IMR-90 (cell line): ENCODE results near the gene GAS2L2. TPM values are rescaled to one million over a fixed set of nuclear protein-coding genes. Genes with fewer than 3 reads are reported as not detected.

Source experiments
- ATAC-seq: fragments of 200-7000 bp; cut with Tn5 transposase; 2 replicates; pipeline ENCODE4 v1.9.1; 2020; ENCODE audit warnings: low read depth, mild to moderate bottlenecking, moderate library complexity
- BruUV-seq: library from RNA; stranded (reverse); fragments of 400-500 nt; replicated peaks from 2 replicates; lab custom pipeline; 2021; lab: Mats Ljungman, UMichigan
- CTCF ChIA-PET: fragments of 300-600 bp; formaldehyde crosslinking; extraction: SDS; loops from one replicate; lab custom pipeline; 2021; ENCODE audit warnings: antibody characterized with exemption; lab: Yijun Ruan, JAX
- POLR2A ChIA-PET: fragments of 300-600 bp; sonication (Branson Sonifier 250); formaldehyde crosslinking; loops from one replicate; lab custom pipeline; 2022; ENCODE audit warnings: antibody characterized with exemption; ENCODE audit not compliant: unreplicated experiment; lab: Charles Lee
- DNase-seq: peaks from one replicate; pipeline ENCODE4 v3.0.0; 2013
- H2AFZ ChIP-seq: replicated peaks from 2 replicates; pipeline ENCODE3; 2013; ENCODE audit warnings: low read length, mild to moderate bottlenecking; ENCODE audit not compliant: poor library complexity
- H2AK5ac ChIP-seq: 2 replicates; pipeline ENCODE4 v1.6.1; 2013; ENCODE audit warnings: low read depth, low read length, inconsistent platforms
- H2AK9ac ChIP-seq: replicated peaks from 2 replicates; pipeline ENCODE3; 2013; ENCODE audit warnings: mild to moderate bottlenecking, low read depth, low read length, moderate library complexity; ENCODE audit not compliant: poor library complexity
- H2BK120ac ChIP-seq: 2 replicates; pipeline ENCODE4 v1.6.1; 2013; ENCODE audit warnings: low read depth, low read length, inconsistent platforms
- H2BK15ac ChIP-seq: 3 replicates; pipeline ENCODE4 v1.6.1; 2013; ENCODE audit warnings: low read depth, low read length, inconsistent platforms
- H2BK20ac ChIP-seq: 2 replicates; pipeline ENCODE4 v1.6.1; 2013; ENCODE audit warnings: low read depth, mild to moderate bottlenecking, inconsistent platforms, low read length, moderate library complexity
- H2BK5ac ChIP-seq: 2 replicates; pipeline ENCODE4 v1.6.1; 2013; ENCODE audit warnings: mild to moderate bottlenecking, low read depth, low read length, inconsistent platforms; ENCODE audit not compliant: poor library complexity, severe bottlenecking
- H3K14ac ChIP-seq: replicated peaks from 2 replicates; pipeline ENCODE4 v1.6.1; 2013; ENCODE audit warnings: low read depth, low read length, inconsistent platforms
- H3K18ac ChIP-seq: 2 replicates; pipeline ENCODE4 v1.6.1; 2013; ENCODE audit warnings: low read depth, low read length, control low read depth
- H3K23ac ChIP-seq: 2 replicates; pipeline ENCODE4 v1.6.1; 2013; ENCODE audit warnings: low read depth, low read length, inconsistent platforms
- H3K27ac ChIP-seq: 2 replicates; pipeline ENCODE4 v1.5.1; 2013; ENCODE audit warnings: mild to moderate bottlenecking, control low read depth, low read length; ENCODE audit not compliant: insufficient read depth
- H3K27me3 ChIP-seq: 2 replicates; pipeline ENCODE4 v1.6.1; 2013; ENCODE audit warnings: low read length; ENCODE audit not compliant: control insufficient read depth, insufficient read depth
- H3K36me3 ChIP-seq: 2 replicates; pipeline ENCODE4 v1.6.1; 2013; ENCODE audit warnings: low read length, mixed read lengths; ENCODE audit not compliant: control insufficient read depth, insufficient read depth
- H3K4ac ChIP-seq: 2 replicates; pipeline ENCODE4 v1.6.1; 2013; ENCODE audit warnings: low read depth, low read length, inconsistent platforms
- H3K4me1 ChIP-seq: 2 replicates; pipeline ENCODE4 v1.6.1; 2013; ENCODE audit warnings: low read length, mixed read lengths; ENCODE audit not compliant: control insufficient read depth, insufficient read depth
- H3K4me2 ChIP-seq: 2 replicates; pipeline ENCODE4 v1.6.1; 2013; ENCODE audit warnings: low read depth, mild to moderate bottlenecking, control low read depth, low read length, moderate library complexity
- H3K4me3 ChIP-seq: 2 replicates; pipeline ENCODE4 v1.5.1; 2013; ENCODE audit warnings: low read depth, mild to moderate bottlenecking, control low read depth, low read length, moderate library complexity; ENCODE audit not compliant: insufficient read depth
- H3K56ac ChIP-seq: 2 replicates; pipeline ENCODE4 v1.6.1; 2013; ENCODE audit warnings: low read length, inconsistent platforms; ENCODE audit not compliant: insufficient read depth; ENCODE audit errors: extremely low read depth
- H3K79me1 ChIP-seq, 2 experiments: 2 replicates each; pipeline ENCODE4 v1.6.1; 2013; ENCODE audit warnings: low read length in 2 of 2, inconsistent platforms in 1 of 2, low read depth in 1 of 2
- H3K9ac ChIP-seq: 2 replicates; pipeline ENCODE4 v1.6.1; 2013; ENCODE audit warnings: low read depth, low read length, control low read depth
- H3K9me1 ChIP-seq: 2 replicates; pipeline ENCODE4 v1.6.1; 2013; ENCODE audit warnings: low read length, inconsistent platforms; ENCODE audit not compliant: insufficient read depth
- H3K9me3 ChIP-seq: 2 replicates; pipeline ENCODE4 v1.6.1; 2013; ENCODE audit warnings: low read length; ENCODE audit not compliant: control insufficient read depth, insufficient read depth
- H4K20me1 ChIP-seq: 2 replicates; pipeline ENCODE4 v1.6.1; 2013; ENCODE audit warnings: low read length, inconsistent platforms; ENCODE audit not compliant: insufficient read depth
- H4K5ac ChIP-seq: 2 replicates; pipeline ENCODE4 v1.6.1; 2013; ENCODE audit warnings: mild to moderate bottlenecking, low read depth, low read length, control low read depth
- H4K8ac ChIP-seq, 2 experiments: 2 replicates each; pipeline ENCODE4 v1.6.1; 2013; ENCODE audit warnings: low read depth in 2 of 2, low read length in 2 of 2, control low read depth in 1 of 2, inconsistent platforms in 1 of 2
- H4K91ac ChIP-seq: 2 replicates; pipeline ENCODE4 v1.6.1; 2013; ENCODE audit warnings: low read depth, low read length, inconsistent platforms; ENCODE audit not compliant: insufficient read depth
- CEBPB ChIP-seq: IDR thresholded peaks from 2 replicates; pipeline ENCODE4 v1.6.1; 2012; ENCODE audit warnings: low read depth, low read length, improper control_type of control experiment
- FOS ChIP-seq: fragments of 150-350 bp; IDR thresholded peaks from 2 replicates; pipeline ENCODE4 v1.6.1; 2016; ENCODE audit warnings: low read depth, low read length
- MXI1 ChIP-seq: IDR thresholded peaks from 2 replicates; pipeline ENCODE4 v1.6.1; 2012; ENCODE audit warnings: low read depth, mild to moderate bottlenecking, low read length, moderate library complexity, borderline replicate concordance
- RCOR1 ChIP-seq: IDR thresholded peaks from 2 replicates; pipeline ENCODE4 v1.6.1; 2012; ENCODE audit warnings: mild to moderate bottlenecking, low read length, improper control_type of control experiment; ENCODE audit not compliant: insufficient replicate concordance
- RFX5 ChIP-seq: IDR thresholded peaks from 2 replicates; pipeline ENCODE4 v1.8.0; 2012; ENCODE audit warnings: low read depth, mild to moderate bottlenecking, low read length, moderate library complexity
- WGBS, 2 experiments: methylation state at CpG; one replicate each; pipeline versions ENCODE4 v1.1.5 to v1.1.7; 2013; ENCODE audit warnings: missing lambda C conversion rate in 2 of 2; ENCODE audit not compliant: insufficient read length in 1 of 2; ENCODE audit errors: extremely low coverage in 2 of 2; 5-methylcytosine and 5-hydroxymethylcytosine counted together
- dilution Hi-C: fragments of 300-500 bp; cut with HindIII; formaldehyde crosslinking; loops from one replicate; pipeline ENCODE4 v1.14.3; 2018; ENCODE audit warnings: low sequenced_read_pairs; ENCODE audit not compliant: unreplicated experiment
- in situ Hi-C: fragments of 300-500 bp; cut with MboI; formaldehyde crosslinking; loops from 3 replicates; pipeline ENCODE4 v1.14.3; 2019; ENCODE audit warnings: low sequenced_read_pairs, inconsistent platforms, mixed read lengths
- intact Hi-C: fragments of 100-400 bp; cut with micrococcal nuclease; formaldehyde crosslinking; loops from 2 replicates; pipeline ENCODE4 v1.10.0; 2022
- polyA plus RNA-seq, 3 experiments: library from polyadenylated mRNA; depleted of rRNA; stranded (reverse); fragments of >200 nt; gene quantifications; 2 replicates each; pipeline ENCODE4 v1.2.3, GENCODE V29; 2012; ENCODE audit warnings: low replicate concordance in 1 of 3
- total RNA-seq: library from RNA; depleted of rRNA; stranded (reverse); fragments of >200 nt; gene quantifications from 2 replicates; pipeline ENCODE4 v1.2.3, GENCODE V29; 2012
- TF ChIP-seq, protein P1 (sequence below): fragments of 150-350 bp; IDR thresholded peaks from 2 replicates; pipeline ENCODE4 v1.6.1; 2016; ENCODE audit warnings: low read depth, mild to moderate bottlenecking, low read length, moderate library complexity, borderline replicate concordance

Gene GAS2L2
- total and polyA plus RNA-seq, 2 of the 4 experiments (the other 2 are of a cell fraction) = 0.02 TPM; not detected in 1

DNA sequence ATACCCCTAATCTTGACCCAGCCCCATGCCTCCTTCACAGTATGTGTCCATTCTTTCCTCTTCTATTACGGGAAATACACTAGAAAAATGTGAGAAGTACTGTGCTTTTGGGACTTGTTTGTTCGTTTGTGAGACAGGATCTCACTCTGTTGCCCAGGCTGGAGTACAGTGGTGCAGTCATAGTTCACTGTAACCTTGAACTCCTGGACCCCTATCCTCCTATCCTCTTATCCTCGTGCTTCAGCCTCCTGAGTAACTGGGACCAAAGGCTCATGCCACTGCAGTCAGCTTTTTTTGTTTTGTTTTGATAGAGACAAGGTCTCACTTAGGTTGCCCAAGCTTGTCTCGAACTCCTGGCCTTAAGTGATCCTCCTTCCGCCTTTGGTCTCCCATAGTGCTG lies 51.5 kb downstream of the GAS2L2 start:
- Histone ChIP-seq H3K9me1 (peaks cover 10% of the 10 kb centered on the region; the same call in 1 of the 2 replicates), H4K5ac (no peak overlapping the region), H3K18ac (no peak overlapping the region), H2AK5ac (no peak overlapping the region), H2AK9ac (no peak overlapping the region), H3K9ac (no peak overlapping the region), H3K27ac (no peak overlapping the region), H3K14ac (no peak overlapping the region), H2BK5ac (no peak overlapping the region), H2BK15ac (no peak overlapping the region), H3K27me3 (no peaks in the 10 kb centered on the region), H3K79me1 (peaks cover 17 to 28% of the 10 kb centered on the region in 2 experiments), H3K4ac (no peak overlapping the region), H2AFZ (no peak overlapping the region), H4K8ac (no peak overlapping the region), H3K9me3 (no peaks in the 10 kb centered on the region), H3K56ac (no peak overlapping the region), H3K36me3 (peaks cover 3% of the 10 kb centered on the region; the same call in 1 of the 2 replicates), H4K91ac (no peak overlapping the region), H3K4me3 (no peak overlapping the region), H2BK20ac (no peak overlapping the region), H4K20me1 (no peaks in the 10 kb centered on the region; the same call in 1 of the 2 replicates), H2BK120ac (no peak overlapping the region), H3K4me1 (0 out of 2 replicates have a peak, but pooled peaks cover 3% of the 10 kb centered on the region), H3K23ac (no peak overlapping the region), H3K4me2 (no peak overlapping the region)
- BruUV-seq = no TSS peak
- intact Hi-C loops = no loop called here
- in situ Hi-C loops = no loop called here
- dilution Hi-C loops = no loop called here
- CTCF ChIA-PET = interaction anchor here (0.7 kb wide), 1 partner anchor 8 kb away, joined by 3 read pairs; no protein-coding TSS in a partner anchor
- TF ChIP-seq CEBPB (no peak), RCOR1 (no peak), RFX5 (no peak), FOS (no peak), MXI1 (no peak)
- TF ChIP-seq, protein P1, sequence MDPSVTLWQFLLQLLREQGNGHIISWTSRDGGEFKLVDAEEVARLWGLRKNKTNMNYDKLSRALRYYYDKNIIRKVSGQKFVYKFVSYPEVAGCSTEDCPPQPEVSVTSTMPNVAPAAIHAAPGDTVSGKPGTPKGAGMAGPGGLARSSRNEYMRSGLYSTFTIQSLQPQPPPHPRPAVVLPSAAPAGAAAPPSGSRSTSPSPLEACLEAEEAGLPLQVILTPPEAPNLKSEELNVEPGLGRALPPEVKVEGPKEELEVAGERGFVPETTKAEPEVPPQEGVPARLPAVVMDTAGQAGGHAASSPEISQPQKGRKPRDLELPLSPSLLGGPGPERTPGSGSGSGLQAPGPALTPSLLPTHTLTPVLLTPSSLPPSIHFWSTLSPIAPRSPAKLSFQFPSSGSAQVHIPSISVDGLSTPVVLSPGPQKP = no peak
- ATAC-seq = no peak
- POLR2A ChIA-PET = no interaction called here
- WGBS, 2 experiments = no CpG with 5 or more reads among the region's 5 CpGs
- no peak for DNase-seq
